GM18520 (cell line): Measurements from ENCODE around the gene SPINK9.
"Not testable (repeated sequence)": the region's sequence is repeated elsewhere in the genome, so short reads cannot be mapped to it uniquely, and the experiment has no call there.

Experiments used
- ATAC-seq: cut with Tn5 transposase; IDR thresholded peaks from one replicate; pipeline ENCODE4 v1.9.1; 2021; ENCODE audit not compliant: unreplicated experiment

SPINK9 gene, protein sequence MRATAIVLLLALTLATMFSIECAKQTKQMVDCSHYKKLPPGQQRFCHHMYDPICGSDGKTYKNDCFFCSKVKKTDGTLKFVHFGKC

DNA sequence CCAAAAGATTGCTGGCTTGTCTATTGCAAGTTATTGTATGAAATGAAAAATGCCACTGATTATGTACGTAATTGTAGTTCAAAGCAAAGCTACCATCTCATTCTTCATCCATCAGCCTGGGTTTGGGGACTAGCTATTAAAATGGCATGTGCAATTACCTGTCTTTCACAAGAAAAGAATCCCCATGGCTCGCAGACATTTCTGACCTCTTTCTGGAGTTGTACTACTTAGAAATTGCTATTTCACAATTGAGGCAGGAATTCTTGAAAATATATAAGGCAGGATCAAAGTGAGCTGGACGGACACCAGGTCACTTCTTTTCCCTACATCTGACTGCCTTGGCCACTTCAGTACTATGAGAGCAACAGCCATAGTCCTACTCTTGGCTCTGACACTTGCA, at the start of gene SPINK9:
Gene SPINK9 (plus strand): TSS at position 301 of the 400 bp plus-strand sequence. CDS start 55 bp downstream, at position 356.
- ATAC-seq: no peak

GRCh38 chr5:148290271-148291195, 44.8 kb upstream of the SPINK9 start:
- no peak for ATAC-seq

DNA sequence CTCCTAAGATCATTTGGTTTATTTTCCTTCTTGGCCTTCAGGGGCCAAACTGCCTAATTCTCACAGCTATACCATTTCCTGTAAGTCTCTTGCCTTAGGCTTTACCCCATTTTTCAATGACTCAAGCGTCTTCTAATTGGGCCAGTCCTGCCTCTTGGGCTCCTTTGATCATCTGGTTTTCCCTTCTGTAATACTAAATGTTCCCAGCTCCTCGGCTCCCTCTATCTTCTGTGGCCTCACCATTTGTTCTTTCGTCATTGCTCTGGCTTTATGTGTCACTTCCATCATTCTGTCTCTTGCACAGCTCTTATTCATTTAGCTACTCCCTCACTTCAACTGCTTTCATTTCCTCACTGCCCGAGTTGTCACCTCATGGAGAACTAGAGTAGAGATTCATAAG, 37.6 kb upstream of the SPINK9 start:
- ATAC-seq: no peak

DNA sequence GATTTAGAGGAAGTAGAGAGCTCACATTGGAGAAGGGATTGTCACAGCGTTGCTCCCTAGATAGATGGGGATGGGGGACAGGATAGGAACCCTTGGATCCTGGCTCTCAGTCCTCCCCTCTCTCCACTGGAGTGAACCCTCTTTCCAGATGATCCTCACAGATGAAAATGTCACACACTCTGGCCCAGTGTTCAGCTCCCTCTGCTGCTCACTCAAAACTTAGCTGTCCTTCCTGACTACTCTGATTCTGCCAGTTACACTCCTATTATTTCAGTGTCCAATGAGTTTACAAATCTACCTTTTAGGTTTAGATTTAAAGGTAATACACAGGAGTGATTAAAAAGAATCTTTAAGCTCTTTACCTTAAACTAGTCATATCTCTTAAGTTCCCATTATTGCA, 28.9 kb upstream of the SPINK9 start:
- ATAC-seq: no peak

GRCh38 chr5:148309019-148309418, 26.3 kb upstream of the SPINK9 start:
- ATAC-seq: no peak

DNA sequence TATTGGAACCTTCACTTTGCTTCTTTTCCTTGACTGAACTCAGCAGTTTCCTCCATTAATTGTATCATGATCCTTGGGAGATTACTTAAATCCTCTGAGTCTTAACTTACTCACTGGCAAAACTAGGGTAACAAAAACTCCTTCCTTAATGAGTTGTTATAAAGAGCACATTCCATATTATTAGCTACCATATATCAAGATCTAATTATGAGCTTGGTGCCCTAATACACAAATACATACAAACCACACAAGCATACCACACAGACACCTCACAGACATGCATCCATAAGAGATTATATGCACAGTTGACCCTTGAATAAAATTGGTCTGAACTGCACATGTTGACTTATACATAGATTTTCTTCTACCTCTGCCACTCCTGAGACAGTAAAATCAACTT, 25.6 kb upstream of the SPINK9 start:
- ATAC-seq: no peak

DNA sequence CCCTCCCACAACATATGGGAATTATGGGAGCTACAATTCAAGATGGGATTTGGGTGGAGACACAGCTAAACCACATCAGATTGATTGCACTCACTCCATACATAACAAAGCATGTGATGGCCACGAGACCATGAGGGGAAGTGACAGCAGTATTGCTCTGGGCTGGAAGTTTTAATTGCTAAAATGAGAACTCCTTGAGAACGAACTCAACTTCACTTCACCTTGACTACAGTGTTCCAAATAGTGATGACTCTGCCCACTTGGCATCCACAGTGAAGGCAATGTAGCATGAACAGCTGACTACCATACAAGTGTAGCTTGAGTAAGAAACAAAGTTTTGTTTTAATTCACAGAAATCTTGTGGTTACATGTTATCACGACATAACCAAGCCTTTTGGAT, 23.9 kb upstream of the SPINK9 start:
- ATAC-seq: no peak

DNA sequence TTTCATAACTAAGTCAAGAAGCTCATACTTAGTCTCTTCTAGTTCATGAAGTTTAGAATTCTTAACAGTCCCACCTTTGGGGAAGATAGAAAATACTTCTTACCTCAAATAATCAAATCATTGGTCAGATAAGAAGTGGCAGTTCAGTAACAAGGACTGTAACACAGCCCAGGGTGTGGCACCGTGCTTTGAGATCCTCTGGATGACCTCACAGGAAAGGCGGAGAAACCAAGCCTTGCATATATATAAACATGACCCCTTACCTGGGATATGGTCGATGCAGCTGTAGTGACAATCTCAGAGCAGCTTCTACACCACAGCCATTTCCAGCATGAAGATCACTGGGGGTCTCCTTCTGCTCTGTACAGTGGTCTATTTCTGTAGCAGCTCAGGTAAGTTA, 23.2 kb upstream of the SPINK9 start, which contains the start of gene SPINK7:
Gene SPINK7 (plus strand): TSS at position 271 of the 400 bp plus-strand sequence. CDS start 61 bp downstream, at position 332.
- ATAC-seq: no peak

DNA sequence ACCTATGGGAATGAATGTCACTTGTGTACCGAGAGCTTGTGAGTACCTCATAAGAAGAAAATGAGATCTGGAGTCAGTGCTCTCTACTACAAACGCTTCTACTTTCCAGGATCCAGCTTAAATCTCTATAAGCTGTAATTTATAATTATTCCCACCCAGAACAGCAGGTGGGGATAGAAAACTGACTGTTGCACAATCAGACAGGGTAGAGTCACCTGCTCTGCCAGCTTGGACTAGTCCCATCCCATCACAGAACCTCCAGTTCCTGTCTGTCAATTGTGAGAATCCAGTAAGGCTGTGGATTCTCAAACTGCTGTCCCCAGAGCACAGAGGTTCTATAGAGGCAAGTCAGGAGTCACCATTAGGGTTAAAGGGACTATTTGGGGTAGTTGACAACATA, 21.2 kb upstream of the SPINK9 start:
- ATAC-seq: no peak

GRCh38 chr5:148314731-148315130, 20.6 kb upstream of the SPINK9 start:
- no peak for ATAC-seq

DNA sequence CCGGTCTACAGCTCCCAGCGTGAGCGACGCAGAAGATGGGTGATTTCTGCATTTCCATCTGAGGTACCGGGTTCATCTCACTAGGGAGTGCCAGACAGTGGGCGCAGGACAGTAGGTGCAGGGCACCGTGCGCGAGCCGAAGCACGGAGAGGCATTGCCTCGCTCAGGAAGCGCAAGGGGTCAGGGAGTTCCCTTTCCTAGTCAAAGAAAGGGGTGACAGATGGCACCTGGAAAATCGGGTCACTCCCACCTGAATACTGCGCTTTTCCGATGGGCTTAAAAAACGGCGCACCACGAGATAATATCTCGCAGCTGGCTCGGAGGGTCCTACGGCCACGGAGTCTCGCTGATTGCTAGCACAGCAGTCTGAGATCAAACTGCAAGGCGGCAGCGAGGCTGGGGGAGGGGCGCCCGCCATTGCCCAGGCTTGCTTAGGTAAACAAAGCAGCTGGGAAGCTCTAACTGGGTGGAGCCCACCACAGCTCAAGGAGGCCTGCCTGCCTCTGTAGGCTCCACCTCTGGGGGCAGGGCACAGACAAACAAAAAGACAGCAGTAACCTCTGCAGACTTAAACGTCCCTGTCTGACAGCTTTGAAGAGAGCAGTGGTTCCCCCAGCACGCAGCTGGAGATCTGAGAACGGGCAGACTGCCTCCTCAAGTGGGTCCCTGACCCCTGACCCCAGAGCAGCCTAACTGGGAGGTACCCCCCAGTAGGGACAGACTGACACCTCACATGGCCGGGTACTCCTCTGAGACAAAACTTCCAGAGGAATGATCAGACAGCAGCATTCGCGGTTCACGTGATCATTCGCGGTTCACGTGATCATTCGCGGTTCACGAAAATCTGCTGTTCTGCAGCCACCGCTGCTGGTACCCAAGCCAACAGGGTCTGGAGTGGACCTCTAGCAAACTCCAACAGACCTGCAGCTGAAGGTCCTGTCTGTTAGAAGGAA, 15.1 kb upstream of the SPINK9 start:
- not testable (repeated sequence) for ATAC-seq

- ATAC-seq: no peak
Measured at GRCh38 chr5:148333262-148333849, 2.0 kb upstream of the SPINK9 start.

DNA sequence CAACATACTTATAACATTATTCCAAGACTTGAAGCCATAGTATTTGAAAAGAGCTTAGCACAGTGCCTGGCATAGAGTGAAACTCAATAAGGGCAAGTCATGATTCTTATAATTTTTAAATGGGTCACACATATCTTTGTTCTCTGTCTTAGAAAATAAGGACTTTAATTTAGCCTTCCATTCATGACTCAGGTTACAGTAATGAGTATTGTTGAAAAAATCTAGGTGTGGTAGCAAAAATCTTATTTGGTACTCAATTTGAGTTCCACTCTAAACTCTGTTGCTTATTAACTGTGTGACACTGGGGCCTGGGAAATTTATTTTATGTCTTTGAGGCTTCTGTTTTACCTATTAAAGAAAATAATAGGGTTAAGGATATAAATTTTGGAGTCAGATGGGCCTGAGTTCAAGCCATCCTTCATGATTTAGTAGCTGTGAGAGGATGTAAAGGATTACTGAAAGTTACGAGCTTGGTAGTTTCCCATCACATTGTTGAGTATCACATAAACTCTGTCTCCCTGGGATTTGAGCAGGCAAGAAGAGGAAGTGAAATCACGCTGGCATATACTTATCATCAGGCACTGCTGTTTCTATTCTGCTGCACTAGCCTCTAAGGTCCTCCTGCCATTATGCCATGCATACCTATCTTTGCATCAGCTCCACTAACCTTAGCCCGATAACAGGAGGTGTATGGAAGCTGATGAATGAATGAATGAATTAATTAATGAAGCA, 1.5 kb downstream of the SPINK9 start:
- ATAC-seq: peak; percentile 50

GRCh38 chr5:148342371-148343045, 7.1 kb downstream of the SPINK9 start:
- no peak for ATAC-seq

DNA sequence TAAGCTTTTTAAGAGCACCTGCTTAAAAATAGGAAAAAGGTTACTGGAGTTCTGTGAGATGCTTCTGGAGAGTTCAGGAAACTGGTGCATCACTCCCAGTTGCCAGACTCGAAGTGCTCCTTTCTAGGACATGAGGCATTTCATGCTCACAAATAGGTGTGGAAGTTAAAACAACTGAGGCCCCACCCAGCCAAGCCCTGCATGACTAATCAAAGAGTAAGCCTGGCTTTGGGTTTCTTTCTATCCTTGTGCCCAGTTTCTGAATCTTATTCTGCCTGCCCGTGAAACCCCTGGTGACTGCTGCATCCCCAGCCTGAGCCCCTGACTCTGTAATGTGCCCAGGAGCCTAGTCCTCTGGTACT, 7.7 kb downstream of the SPINK9 start:
- ATAC-seq: no peak

DNA sequence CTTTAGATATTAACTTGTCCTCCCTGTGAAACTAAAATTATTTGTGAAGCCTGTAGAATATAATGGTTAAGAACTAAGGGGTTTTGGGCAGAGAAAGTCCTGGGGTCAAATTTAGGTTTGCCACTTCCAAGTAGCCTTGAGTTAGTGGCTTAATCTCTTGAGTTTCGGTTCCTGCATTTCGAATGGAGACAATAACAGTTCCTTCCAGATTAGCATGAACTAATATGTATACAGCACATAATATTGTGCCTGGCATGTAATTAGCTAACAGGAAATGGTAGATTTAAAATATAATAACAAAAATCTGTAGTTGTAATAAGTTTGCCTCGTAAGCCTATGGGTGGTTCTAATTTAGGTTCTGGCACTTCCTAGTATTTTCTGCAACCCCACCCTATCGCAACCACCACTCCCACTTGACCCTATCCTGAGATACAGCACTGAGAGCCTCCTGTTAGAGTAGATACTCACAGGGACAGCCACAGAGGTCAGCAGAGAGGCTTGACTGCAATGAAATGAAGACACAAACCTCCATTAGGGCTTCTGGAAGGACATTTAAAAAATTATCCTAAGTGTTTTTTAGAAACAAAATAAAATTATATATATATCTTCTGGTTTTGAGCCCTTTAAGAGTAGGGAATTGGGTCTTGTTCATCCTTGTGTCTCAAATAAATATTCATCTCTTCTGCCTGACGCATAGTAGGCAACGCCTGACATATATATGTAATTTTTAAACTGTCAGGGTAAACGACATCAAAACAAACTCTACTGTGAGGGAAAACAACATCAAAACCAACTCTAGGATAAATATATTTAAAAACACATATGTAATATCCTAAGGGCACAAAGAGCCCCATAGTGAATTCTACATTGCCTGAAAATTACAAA, 8.5 kb downstream of the SPINK9 start:
- no peak for ATAC-seq

DNA sequence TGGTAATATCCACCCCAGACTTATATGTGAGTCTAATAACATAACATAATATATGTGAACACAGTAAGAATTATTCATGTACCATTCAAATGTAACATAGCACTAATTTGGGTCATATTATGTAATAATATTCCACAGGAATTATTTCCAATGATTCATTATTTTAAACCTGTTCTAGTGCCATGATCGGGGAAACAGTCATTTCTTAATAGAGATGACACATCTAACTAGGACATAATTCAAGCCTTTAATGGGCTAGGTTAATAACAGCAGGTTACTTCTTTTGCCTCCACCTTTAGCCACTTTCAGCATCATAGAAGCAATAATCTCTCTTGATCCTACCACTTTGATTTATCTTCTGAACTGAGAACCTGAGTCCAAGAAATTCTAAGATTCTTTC, 12.3 kb downstream of the SPINK9 start:
- no peak for ATAC-seq

DNA sequence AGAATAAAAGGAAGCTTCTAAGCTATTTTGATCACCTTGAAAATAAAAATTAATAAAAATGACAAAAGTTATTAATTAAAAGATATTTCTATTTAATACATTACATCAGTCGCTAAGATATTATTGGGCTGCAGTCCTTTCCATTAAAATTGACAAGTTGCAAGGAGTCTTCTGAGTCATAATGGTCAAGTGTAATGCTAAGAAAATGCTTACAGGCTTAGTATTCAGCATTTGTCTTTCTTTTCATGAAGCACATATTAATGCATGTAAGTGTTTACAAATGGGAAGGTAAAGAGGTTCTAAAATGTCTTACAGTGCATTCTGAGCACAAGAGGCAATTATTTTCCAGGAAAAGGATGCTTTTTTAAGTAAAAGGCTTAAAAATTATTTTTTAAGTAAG, 17.3 kb downstream of the SPINK9 start:
- ATAC-seq: no peak

DNA sequence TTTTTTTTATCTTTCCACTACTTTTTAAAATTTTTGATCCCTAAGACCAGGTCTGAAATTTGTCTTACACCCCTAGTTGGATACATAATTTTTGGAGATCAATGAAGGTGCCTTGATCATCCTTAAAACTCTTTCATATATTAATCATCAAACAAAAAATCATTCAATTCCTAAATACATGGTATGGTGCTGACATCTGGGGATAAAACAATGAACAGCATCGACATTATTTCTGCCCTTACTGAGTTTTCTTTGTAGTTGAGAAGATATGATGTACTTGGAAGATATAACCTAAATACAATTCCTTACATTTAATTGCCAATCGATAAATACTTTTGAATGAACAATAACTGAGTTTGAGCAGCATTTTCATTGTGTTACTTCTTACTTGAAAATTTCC, 18.3 kb downstream of the SPINK9 start:
- ATAC-seq: no peak
